Placental pericyte (primary cell): Measurements from ENCODE around the gene KRT33B. TPM values are rescaled to one million over a fixed set of nuclear protein-coding genes. Genes with fewer than 3 reads are reported as not detected.

ENCODE experiments used
- total RNA-seq: library from RNA; depleted of rRNA; stranded (reverse); fragments of >200 nt; gene quantifications from 2 replicates; pipeline ENCODE4 v1.2.3, GENCODE V29; 2012

The KRT33B gene
- not detected in 2 replicates for total RNA-seq

DNA sequence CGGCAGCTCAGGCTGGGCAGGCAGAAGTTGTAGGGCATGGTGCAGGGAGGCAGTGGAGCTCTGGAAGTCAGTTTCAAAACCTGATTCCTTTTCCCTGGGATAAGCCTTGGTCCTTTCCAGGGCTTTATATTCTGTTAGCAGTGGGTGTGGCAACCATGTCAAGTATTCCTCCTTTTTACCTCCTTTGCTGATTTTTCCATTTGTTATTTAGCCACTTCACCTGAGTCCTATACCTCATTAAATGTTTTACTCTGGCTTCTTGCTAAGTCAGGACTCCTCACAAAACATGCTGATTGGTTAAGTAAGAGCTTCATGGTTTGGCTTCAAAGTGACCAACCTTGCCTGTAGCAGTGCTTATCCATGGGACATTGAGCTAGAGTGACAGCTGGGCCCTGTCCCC is at the start of gene KRT33B:
Gene KRT33B (minus strand): TSS at position 101 of the 400 bp plus-strand sequence. CDS start 63 bp downstream, at position 38.

DNA sequence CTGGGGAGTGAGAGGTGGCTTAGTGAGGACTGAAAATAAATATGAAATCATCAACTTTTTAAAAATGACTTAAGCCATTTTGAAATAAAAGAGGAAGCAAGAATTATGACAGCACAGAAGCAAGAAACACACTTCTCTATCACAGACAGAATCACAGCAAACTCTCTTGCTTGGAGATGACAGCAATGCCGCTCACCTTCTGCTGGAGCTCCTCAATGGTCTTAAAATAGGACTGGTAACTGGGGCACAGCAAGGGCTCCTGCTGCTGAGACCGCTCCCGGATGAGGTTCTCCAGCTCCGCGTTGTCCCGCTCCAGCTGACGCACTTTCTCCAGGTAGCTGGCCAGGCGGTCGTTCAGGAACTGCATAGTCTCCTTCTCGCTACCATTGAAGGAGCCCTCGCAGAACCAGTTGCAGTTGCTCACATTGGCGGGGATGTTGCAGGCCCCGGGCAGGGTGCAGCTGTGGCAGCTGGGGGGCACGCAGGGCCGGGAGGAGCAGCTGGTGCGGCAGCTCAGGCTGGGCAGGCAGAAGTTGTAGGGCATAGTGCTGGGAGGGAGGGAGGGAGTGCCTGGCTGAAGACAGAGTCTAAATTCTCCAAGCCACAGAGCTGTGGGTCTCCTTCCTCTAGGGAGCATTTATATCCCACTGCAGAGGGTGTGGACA is 27.5 kb upstream of the KRT33B start, which contains the start of gene KRT31:
Gene KRT31 (minus strand): TSS at position 613 of the 665 bp plus-strand sequence. CDS start 69 bp downstream, at position 544.

DNA sequence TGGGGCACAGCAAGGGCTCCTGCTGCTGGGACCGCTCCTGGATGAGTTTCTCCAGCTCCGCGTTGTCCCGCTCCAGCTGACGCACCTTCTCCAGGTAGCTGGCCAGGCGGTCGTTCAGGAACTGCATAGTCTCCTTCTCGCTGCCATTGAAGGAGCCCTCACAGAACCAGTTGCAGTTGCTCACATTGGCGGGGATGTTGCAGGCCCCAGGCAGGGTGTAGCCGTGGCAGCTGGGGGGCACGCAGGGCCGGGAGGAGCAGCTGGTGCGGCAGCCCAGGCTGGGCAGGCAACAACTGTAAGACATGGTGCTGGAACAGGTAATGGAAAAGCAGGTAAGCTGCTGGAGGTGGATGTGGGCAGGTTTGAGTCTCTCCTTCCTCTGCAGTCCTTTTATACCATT is 12.3 kb upstream of the KRT33B start, which contains the start of gene KRT34:
Gene KRT34 (minus strand): TSS at position 364 of the 400 bp plus-strand sequence. CDS start 60 bp downstream, at position 304.

DNA sequence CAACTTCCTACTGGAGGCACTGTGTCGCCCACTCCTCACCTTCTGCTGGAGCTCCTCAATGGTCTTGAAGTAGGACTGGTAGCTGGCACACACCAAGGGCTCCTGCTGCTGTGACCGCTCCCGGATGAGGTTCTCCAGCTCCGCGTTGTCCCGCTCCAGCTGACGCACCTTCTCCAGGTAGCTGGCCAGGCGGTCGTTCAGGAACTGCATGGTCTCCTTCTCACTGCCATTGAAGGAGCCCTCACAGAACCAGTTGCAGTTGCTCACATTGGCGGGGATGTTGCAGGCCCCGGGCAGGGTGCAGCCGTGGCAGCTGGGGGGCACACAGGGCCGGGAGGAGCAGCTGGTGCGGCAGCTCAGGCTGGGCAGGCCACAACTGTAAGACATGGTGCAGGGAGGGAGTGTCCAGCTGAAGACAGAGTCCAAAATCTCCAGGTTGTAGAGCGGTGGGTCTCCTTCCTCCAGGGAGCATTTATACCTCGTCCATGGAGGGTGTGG is 19.2 kb downstream of the KRT33B start, which contains the start of gene KRT33A:
Gene KRT33A (minus strand): TSS at position 448 of the 498 bp plus-strand sequence. CDS start 61 bp downstream, at position 387.

DNA sequence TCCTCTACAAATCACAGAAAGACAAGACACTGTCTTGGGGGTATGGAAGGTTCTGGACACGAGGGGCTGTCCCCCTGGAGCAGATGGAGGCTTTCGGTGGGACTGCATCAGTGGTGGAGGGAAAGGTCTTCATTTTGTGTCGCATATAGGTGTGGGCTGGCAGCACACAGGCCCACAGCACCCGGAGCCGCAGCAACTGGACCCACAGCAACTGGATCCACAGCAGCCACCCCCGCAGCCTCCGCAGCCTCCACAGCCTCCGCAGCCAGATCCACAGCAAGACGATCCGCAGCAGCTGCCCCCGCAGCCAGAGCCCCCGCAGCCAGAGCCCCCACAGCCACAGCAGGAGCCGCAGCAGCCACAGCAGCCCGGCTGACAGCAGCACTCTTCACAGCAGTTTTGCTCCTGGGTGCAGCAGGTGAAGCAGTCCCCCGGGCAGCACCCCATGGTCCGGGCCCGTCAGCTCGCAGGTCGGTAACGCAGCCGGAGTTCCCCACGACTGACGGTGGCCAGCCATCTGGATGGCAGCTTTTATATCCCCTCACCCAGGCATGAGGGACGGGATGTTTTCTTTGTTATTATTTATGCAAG is 54.3 kb downstream of the KRT33B start, which contains the start of gene KRTAP17-1:
Gene KRTAP17-1 (minus strand): TSS at position 507 of the 591 bp plus-strand sequence. CDS start 60 bp downstream, at position 447.

Other genes with a start within 250 kb of the KRT33B start
- not detected in 2 replicates for gene KRTAP4-12, start 245.6 kb downstream of the KRT33B start, total RNA-seq
- gene KRTAP4-6, start 229.3 kb downstream of the KRT33B start, total RNA-seq: not detected in 2 replicates
- not detected in 2 replicates for gene KRTAP4-5, start 220.0 kb downstream of the KRT33B start, total RNA-seq
- gene KRTAP4-4, start 209.1 kb downstream of the KRT33B start, total RNA-seq: not detected in 2 replicates
- not detected in 2 replicates for gene KRTAP4-3, start 201.6 kb downstream of the KRT33B start, total RNA-seq
- not detected in 2 replicates for gene KRTAP4-2, start 191.6 kb downstream of the KRT33B start, total RNA-seq
- not detected in 2 replicates for gene KRTAP4-1, start 184.9 kb downstream of the KRT33B start, total RNA-seq
- not detected in 2 replicates for gene KRTAP9-1, start 179.9 kb downstream of the KRT33B start, total RNA-seq
- not detected in 2 replicates for gene KRTAP9-2, start 143.2 kb downstream of the KRT33B start, total RNA-seq
- not detected in 2 replicates for gene KRTAP9-3, start 137.4 kb downstream of the KRT33B start, total RNA-seq
- not detected in 2 replicates for gene KRTAP9-8, start 131.8 kb downstream of the KRT33B start, total RNA-seq
- not detected in 2 replicates for gene KRTAP9-4, start 120.1 kb downstream of the KRT33B start, total RNA-seq
- gene KRTAP9-9, start 114.4 kb downstream of the KRT33B start, total RNA-seq: not detected in 2 replicates
- not detected in 2 replicates for gene KRTAP9-6, start 104.4 kb downstream of the KRT33B start, total RNA-seq
- gene KRTAP9-7, start 94.1 kb downstream of the KRT33B start, total RNA-seq: not detected in 2 replicates
- gene KRTAP29-1, start 67.0 kb downstream of the KRT33B start, total RNA-seq: not detected in 2 replicates
- not detected in 2 replicates for gene KRTAP16-1, start 60.5 kb downstream of the KRT33B start, total RNA-seq
- not detected in 2 replicates for gene KRTAP17-1, start 54.1 kb downstream of the KRT33B start, total RNA-seq
- not detected in 2 replicates for gene KRT33A, start 19.0 kb downstream of the KRT33B start, total RNA-seq
- gene KRT34, start 12.5 kb upstream of the KRT33B start, total RNA-seq: 2.2 and 4.7 TPM in 2 replicates
- gene KRT31, start 27.8 kb upstream of the KRT33B start, total RNA-seq: not detected in 2 replicates
- gene KRT37, start 54.8 kb upstream of the KRT33B start, total RNA-seq: not detected in 2 replicates
- gene KRT38, start 71.2 kb upstream of the KRT33B start, total RNA-seq: under 0.01 TPM in 1 of 2 replicates, not detected in the other
- gene KRT32, start 97.6 kb upstream of the KRT33B start, total RNA-seq: not detected in 2 replicates
- not detected in 2 replicates for gene KRT35, start 111.3 kb upstream of the KRT33B start, total RNA-seq
- 0.22 TPM in 1 of 2 replicates, not detected in the other for gene KRT36, start 120.1 kb upstream of the KRT33B start, total RNA-seq
- gene KRT13, start 135.8 kb upstream of the KRT33B start, total RNA-seq: not detected in 2 replicates
- 3.3 TPM in 1 of 2 replicates, not detected in the other for gene KRT15, start 149.1 kb upstream of the KRT33B start, total RNA-seq
- 154 and 259 TPM in 2 replicates for gene KRT19, start 158.5 kb upstream of the KRT33B start, total RNA-seq
- not detected in 2 replicates for gene KRT9, start 202.2 kb upstream of the KRT33B start, total RNA-seq
- 1.0 TPM in 1 of 2 replicates, not detected in the other for gene KRT14, start 217.1 kb upstream of the KRT33B start, total RNA-seq
- gene KRT16, start 243.0 kb upstream of the KRT33B start, total RNA-seq: not detected in 2 replicates